Sigmoid colon (tissue), 7 donors: ENCODE measurements around the gene SMOC2. TPM values are rescaled to one million over a fixed set of nuclear protein-coding genes. Genes with fewer than 3 reads are reported as not detected.

ENCODE experiments used
- DNase-seq: peaks from one replicate; pipeline ENCODE4 v3.0.0-alpha.2; 2019
- H3K27ac ChIP-seq, 4 donors: fragments of 200-600 bp; sonication (generic); one replicate each; pipeline ENCODE4 v1.5.1; 2016 to 2019; ENCODE audit warnings: mild to moderate bottlenecking in 1 of 4
- H3K27me3 ChIP-seq, 3 donors: fragments of 200-600 bp; sonication (generic); one replicate each; pipeline ENCODE4 v1.5.1; 2019; ENCODE audit warnings: mild to moderate bottlenecking in 1 of 3
- H3K36me3 ChIP-seq, 4 donors: fragments of 200-600 bp; sonication (generic); one replicate each; pipeline ENCODE4 v1.5.1; 2016 to 2019
- H3K4me1 ChIP-seq, 4 donors: fragments of 200-600 bp; sonication (generic); one replicate each; pipeline ENCODE4 v1.5.1; 2017 to 2019
- H3K4me3 ChIP-seq, 4 donors: fragments of 200-600 bp; sonication (generic); one replicate each; pipeline ENCODE4 v1.5.1; 2017 to 2019; ENCODE audit warnings: mild to moderate bottlenecking in 2 of 4, moderate library complexity in 1 of 4
- H3K9me3 ChIP-seq, 4 donors: fragments of 200-600 bp in 3 of 4; sonication (generic) in 3 of 4; one replicate each; pipeline versions ENCODE4 v1.5.1 to v1.6.1; 2013 to 2019
- EP300 ChIP-seq, 4 donors: sonication (generic); formaldehyde crosslinking; IDR thresholded peaks; one replicate each; pipeline ENCODE4 v1.6.1; 2017; ENCODE audit warnings: antibody characterized with exemption in 4 of 4
- POLR2A ChIP-seq, 2 donors: fragments of 450-650 bp; IDR thresholded peaks; one replicate each; pipeline ENCODE4 v1.6.1; 2016; ENCODE audit warnings: antibody characterized with exemption in 2 of 2, mild to moderate bottlenecking in 2 of 2, moderate library complexity in 2 of 2
- POLR2AphosphoS5 ChIP-seq, 4 donors: sonication (generic); formaldehyde crosslinking; IDR thresholded peaks; one replicate each; pipeline ENCODE4 v1.6.1; 2017; ENCODE audit warnings: antibody characterized with exemption in 4 of 4
- WGBS, 2 donors: extraction: QIAGEN DNeasy Blood & Tissue Kit; methylation state at CpG; one replicate each; pipeline ENCODE4 v1.1.7; 2013; 5-methylcytosine and 5-hydroxymethylcytosine counted together
- intact Hi-C: fragments of 100-400 bp; cut with DNase I; formaldehyde crosslinking; loops from one replicate; pipeline ENCODE4 v1.15.1; 2023
- polyA plus RNA-seq, 3 donors: library from polyadenylated mRNA; stranded (reverse); fragments of 200-250 nt; gene quantifications; one replicate each; pipeline ENCODE4 v1.2.3, GENCODE V29; 2013
- total RNA-seq, 4 donors: library from RNA; depleted of rRNA; stranded (reverse); fragments of >200 nt; gene quantifications; one replicate each; pipeline ENCODE4 v1.1.0, GENCODE V29; 2016
- TF ChIP-seq, protein P1 (sequence below), 4 experiments: fragments of 450-650 bp in 3 of 4; fragments of 200-600 bp in 1 of 4; IDR thresholded peaks; one replicate each; pipeline ENCODE4 v1.5.1; 2016 to 2019; ENCODE audit warnings: antibody characterized with exemption in 4 of 4, mild to moderate bottlenecking in 3 of 4, moderate library complexity in 2 of 4
- donor health status: healthy with polysubstance abuse.
- donor health status: Bipolar disorder and iron deficiency.
- donor health status: healthy.

SMOC2 gene
- total and polyA plus RNA-seq, 7 donors, result 4.2 to 130 (median 33.5) TPM

DNA sequence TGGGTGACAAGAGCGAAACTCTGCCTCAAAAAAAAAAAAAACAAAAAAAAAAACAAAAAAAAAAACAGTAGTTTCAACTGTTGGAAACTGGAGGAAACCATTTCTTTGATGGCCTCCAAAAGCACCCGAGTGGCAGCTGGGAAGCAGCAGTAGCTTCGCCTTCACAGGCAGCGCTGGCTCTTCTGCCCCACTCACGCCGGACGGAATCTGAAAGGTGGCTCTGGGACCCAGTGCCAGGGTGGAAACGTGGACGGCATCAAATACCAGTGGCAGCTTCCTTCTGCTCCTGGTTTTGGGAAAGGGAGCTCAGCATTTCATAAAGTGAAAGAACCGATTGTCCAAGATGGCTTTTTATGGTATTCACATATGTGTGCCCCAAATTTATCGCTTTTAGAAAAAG lies 159.4 kb downstream of the SMOC2 start:
- Histone ChIP-seq H3K4me3 (no peak overlapping the region), H3K4me1 (no peaks in the 10 kb centered on the region), H3K9me3 (peaks cover 0 to 3% (median 0%) of the 10 kb centered on the region in 4 donors), H3K36me3 (peaks cover 0 to 2% (median 0%) of the 10 kb centered on the region in 4 donors), H3K27me3 (no peaks in the 10 kb centered on the region), H3K27ac (no peak overlapping the region)
- 95 to 96% methylated on average over 11 of the region's 11 CpGs for WGBS, 2 donors
- TF ChIP-seq, protein P1, sequence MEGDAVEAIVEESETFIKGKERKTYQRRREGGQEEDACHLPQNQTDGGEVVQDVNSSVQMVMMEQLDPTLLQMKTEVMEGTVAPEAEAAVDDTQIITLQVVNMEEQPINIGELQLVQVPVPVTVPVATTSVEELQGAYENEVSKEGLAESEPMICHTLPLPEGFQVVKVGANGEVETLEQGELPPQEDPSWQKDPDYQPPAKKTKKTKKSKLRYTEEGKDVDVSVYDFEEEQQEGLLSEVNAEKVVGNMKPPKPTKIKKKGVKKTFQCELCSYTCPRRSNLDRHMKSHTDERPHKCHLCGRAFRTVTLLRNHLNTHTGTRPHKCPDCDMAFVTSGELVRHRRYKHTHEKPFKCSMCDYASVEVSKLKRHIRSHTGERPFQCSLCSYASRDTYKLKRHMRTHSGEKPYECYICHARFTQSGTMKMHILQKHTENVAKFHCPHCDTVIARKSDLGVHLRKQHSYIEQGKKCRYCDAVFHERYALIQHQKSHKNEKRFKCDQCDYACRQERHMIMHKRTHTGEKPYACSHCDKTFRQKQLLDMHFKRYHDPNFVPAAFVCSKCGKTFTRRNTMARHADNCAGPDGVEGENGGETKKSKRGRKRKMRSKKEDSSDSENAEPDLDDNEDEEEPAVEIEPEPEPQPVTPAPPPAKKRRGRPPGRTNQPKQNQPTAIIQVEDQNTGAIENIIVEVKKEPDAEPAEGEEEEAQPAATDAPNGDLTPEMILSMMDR (IDR thresholded peaks at IDR 0.05), result no peak
- TF ChIP-seq POLR2AphosphoS5 (IDR thresholded peaks at IDR 0.05), result no peak
- TF ChIP-seq POLR2A (IDR thresholded peaks at IDR 0.05), result no peak
- no peak for TF ChIP-seq EP300 (IDR thresholded peaks at IDR 0.05)
- peak; percentile 39 for DNase-seq
- intact Hi-C loops, result no loop called here

DNA sequence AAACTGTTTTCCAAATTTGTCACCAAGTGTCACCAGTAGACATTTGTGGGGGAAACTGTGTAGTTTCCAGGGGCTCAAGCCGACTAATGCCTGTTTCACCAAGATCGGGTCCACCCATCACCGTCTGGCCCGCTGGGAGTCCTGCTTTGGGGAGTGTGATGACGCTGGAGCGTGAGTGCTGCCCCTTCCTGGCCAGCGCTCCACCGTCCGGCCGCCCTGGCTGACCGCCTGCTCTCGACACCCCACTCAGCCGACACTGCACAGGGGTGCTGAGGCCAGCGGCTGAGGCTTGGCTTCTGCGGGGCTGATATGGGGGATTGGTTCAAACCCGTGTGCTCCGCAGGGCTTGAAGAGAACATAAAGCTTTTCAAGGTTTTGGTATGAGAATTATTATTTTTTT lies 160.1 kb downstream of the SMOC2 start:
- Histone ChIP-seq H3K27me3 (no peaks in the 10 kb centered on the region), H3K4me3 (no peak overlapping the region), H3K27ac (no peak overlapping the region), H3K36me3 (peaks cover 0 to 2% (median 0%) of the 10 kb centered on the region in 4 donors), H3K9me3 (peaks cover 0 to 3% (median 0%) of the 10 kb centered on the region in 4 donors), H3K4me1 (no peaks in the 10 kb centered on the region)
- intact Hi-C loops, result no loop called here
- TF ChIP-seq POLR2A (IDR thresholded peaks at IDR 0.05), result no peak
- DNase-seq, result peak; percentile 54
- 92 to 96% methylated on average over 17 of the region's 17 CpGs for WGBS, 2 donors

DNA sequence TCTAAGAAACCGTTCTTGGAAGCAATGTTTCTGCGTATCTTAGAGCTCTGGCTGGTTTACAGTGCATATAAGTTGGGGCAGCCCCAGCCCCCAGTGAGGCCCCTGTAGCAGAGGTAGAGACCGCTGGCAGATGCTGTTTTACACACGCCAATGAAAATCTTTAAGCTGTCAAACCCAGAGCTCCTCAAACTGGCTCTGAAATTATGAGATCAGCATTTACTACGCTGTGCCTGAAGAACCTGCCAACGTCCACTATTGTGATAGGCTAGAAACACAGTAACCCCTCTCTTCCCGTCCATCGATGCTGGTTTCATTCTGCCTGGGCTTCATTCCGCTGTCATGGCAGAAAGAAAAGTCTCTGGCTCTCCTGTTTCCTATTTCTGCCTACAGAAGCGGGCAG lies 160.6 kb downstream of the SMOC2 start:
- Histone ChIP-seq H3K27me3 (no peaks in the 10 kb centered on the region), H3K27ac (no peak overlapping the region), H3K4me3 (no peak overlapping the region), H3K36me3 (peaks cover 0 to under 1% (median 0%) of the 10 kb centered on the region in 4 donors), H3K9me3 (peaks cover 0 to 3% (median 0%) of the 10 kb centered on the region in 4 donors), H3K4me1 (no peaks in the 10 kb centered on the region)
- peak; percentile 18 for DNase-seq
- intact Hi-C loops, result no loop called here
- WGBS, 2 donors, result 81 to 93% methylated on average over 10 of the region's 10 CpGs
- TF ChIP-seq EP300 (IDR thresholded peaks at IDR 0.05), result no peak

DNA sequence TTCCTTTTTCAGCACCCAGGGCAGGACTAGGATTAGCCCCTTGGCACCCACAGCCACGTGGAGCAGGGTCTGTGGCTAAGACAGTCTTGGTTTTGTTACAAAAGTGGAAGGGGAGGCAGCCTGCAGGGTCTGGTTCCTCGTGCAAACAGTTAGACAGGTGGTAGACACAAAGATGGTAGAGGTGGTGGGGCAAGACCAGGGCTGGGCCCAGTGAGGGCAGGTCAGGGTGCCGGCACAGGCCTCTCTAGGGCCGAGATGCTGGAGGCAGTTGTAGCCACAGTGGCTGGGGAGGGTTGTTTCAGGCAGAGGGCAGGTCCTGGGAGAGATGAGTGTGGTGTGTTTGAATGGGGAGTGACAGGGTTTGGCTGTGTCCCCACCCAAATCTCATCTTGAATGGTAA lies 161.6 kb downstream of the SMOC2 start:
- Histone ChIP-seq H3K27ac (no peak overlapping the region), H3K9me3 (peaks cover 0 to 3% (median 0%) of the 10 kb centered on the region in 4 donors), H3K36me3 (no peaks in the 10 kb centered on the region), H3K27me3 (no peaks in the 10 kb centered on the region), H3K4me1 (no peaks in the 10 kb centered on the region), H3K4me3 (no peak overlapping the region)
- intact Hi-C loops, result no loop called here
- peak; percentile 40 for DNase-seq
- 76 to 86% methylated on average over 4 of the region's 4 CpGs for WGBS, 2 donors
- TF ChIP-seq EP300 (IDR thresholded peaks at IDR 0.05), result no peak
- TF ChIP-seq POLR2AphosphoS5 (IDR thresholded peaks at IDR 0.05), result no peak
- TF ChIP-seq POLR2A (IDR thresholded peaks at IDR 0.05), result no peak
- TF ChIP-seq, protein P1 (IDR thresholded peaks at IDR 0.05), result no peak

DNA sequence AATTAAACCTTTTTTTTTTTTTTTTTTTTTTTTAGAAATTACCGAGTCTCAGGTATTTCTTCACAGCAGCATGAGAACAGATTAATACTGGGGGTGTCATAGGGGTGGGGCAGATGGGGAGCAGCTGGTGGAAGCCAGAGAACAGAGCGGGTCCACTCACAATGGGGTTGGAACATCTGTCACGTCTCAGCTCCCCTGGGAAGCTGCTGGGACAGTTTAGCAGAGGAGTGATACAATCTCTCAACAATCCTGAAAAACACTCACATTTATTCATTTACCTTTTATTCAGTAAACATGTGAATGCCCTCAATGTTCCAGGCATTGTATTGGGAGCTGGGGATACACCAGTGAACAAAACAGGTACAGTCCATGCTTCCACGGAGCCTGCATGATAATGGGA lies 162.2 kb downstream of the SMOC2 start:
- DNase-seq, result peak; percentile 32
- Histone ChIP-seq H3K9me3 (peaks cover 0 to 3% (median 0%) of the 10 kb centered on the region in 4 donors), H3K36me3 (no peaks in the 10 kb centered on the region), H3K27me3 (no peaks in the 10 kb centered on the region), H3K27ac (no peak overlapping the region), H3K4me1 (no peaks in the 10 kb centered on the region), H3K4me3 (no peak overlapping the region)
- TF ChIP-seq POLR2AphosphoS5 (IDR thresholded peaks at IDR 0.05), result no peak
- no peak for TF ChIP-seq POLR2A (IDR thresholded peaks at IDR 0.05)
- no peak for TF ChIP-seq EP300 (IDR thresholded peaks at IDR 0.05)
- TF ChIP-seq, protein P1 (IDR thresholded peaks at IDR 0.05), result no peak
- 84 to 85% methylated on average over 4 of the region's 4 CpGs for WGBS, 2 donors
- intact Hi-C loops, result no loop called here

DNA sequence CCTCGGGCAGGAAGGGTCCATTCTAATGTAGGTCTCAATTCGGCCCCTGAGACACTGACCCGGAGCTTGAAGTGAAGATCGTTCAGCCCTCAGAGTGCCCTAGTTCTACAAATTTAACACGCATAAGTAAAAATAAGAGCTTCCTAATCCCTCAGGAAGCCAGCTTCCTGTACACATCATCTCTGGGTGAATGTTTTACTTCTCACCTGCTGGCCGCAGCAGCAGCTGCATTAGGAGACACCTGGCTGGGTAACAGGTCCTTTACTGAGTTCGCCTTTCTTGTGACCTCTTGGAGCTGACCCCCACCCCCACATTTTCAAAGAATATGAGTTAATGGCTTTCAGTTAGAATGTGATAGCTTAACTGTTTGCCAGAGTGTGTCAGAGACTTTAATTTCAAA lies 165.0 kb downstream of the SMOC2 start:
- Histone ChIP-seq H3K4me1 (no peaks in the 10 kb centered on the region), H3K27me3 (no peaks in the 10 kb centered on the region), H3K4me3 (no peak overlapping the region), H3K36me3 (no peaks in the 10 kb centered on the region), H3K9me3 (peaks cover 0 to 3% (median 0%) of the 10 kb centered on the region in 4 donors), H3K27ac (no peak overlapping the region)
- 69 to 80% methylated on average over 7 of the region's 7 CpGs for WGBS, 2 donors
- DNase-seq, result peak; percentile 43
- intact Hi-C loops, result no loop called here
- TF ChIP-seq POLR2A (IDR thresholded peaks at IDR 0.05) (no peak), POLR2AphosphoS5 (IDR thresholded peaks at IDR 0.05) (no peak), EP300 (IDR thresholded peaks at IDR 0.05) (no peak)
- TF ChIP-seq, protein P1 (IDR thresholded peaks at IDR 0.05), result no peak
